Measurements from ENCODE around the gene C16orf54. TPM values are rescaled to one million over a fixed set of nuclear protein-coding genes. Genes with fewer than 3 reads are reported as not detected.
"Not testable (repeated sequence)": the region's sequence is repeated elsewhere in the genome, so short reads cannot be mapped to it uniquely, and the experiment has no call there.

The C16orf54 gene
- total RNA-seq, 4 donors from 2014 or later, result 0.27 to 1.1 TPM; not detected in 2

- no peak overlapping the region for H3K4me3 ChIP-seq (ENCODE audit: low read depth, poor library complexity, severe bottlenecking)
- intact Hi-C loops (cut with DNase I; ENCODE audit: low total_unique reads), result no loop called here
- WGBS, 2 donors, result 49 to 55% methylated on average over 10 of the region's 10 CpGs
- no peak for TF ChIP-seq POLR2A (IDR thresholded peaks at IDR 0.05)
- no peak for TF ChIP-seq CTCF (IDR thresholded peaks at IDR 0.05)
- no peak for DNase-seq (ENCODE audit: low spot score in 2 of 2)
Observed at GRCh38 chr16:29779474-29779873, 33.7 kb upstream of the C16orf54 start.

- TF ChIP-seq CTCF (IDR thresholded peaks at IDR 0.05) (no peak), POLR2A (IDR thresholded peaks at IDR 0.05) (no peak)
- WGBS, 2 donors, result 80 to 83% methylated on average over 9 to 10 of the region's 10 CpGs
- H3K4me3 ChIP-seq (ENCODE audit: low read depth, poor library complexity, severe bottlenecking), result no peak within 1 kb of the TSS
- no peak for DNase-seq (ENCODE audit: low spot score in 2 of 2)
- intact Hi-C loops (cut with DNase I; ENCODE audit: low total_unique reads), result no loop called here
Observed at GRCh38 chr16:29777576-29778350, 32.0 kb upstream of the C16orf54 start, which contains the start of gene ZG16. Gene ZG16, plus strand, starts transcription at chr16:29778256. Its CDS starts 1,011 bp downstream, at chr16:29779267.

GRCh38 chr16:29775742-29776408 lies 30.1 kb upstream of the C16orf54 start:
- no peak for TF ChIP-seq POLR2A (IDR thresholded peaks at IDR 0.05)
- TF ChIP-seq CTCF (IDR thresholded peaks at IDR 0.05), result no peak
- intact Hi-C loops (cut with DNase I; ENCODE audit: low total_unique reads), result no loop called here
- no peak for DNase-seq (ENCODE audit: low spot score in 2 of 2)
- H3K4me3 ChIP-seq (ENCODE audit: low read depth, poor library complexity, severe bottlenecking), result no peak overlapping the region
- 57 to 58% methylated on average over 4 of the region's 4 CpGs for WGBS, 2 donors

GRCh38 chr16:29774730-29775129 lies 28.9 kb upstream of the C16orf54 start:
- intact Hi-C loops (cut with DNase I; ENCODE audit: low total_unique reads), result no loop called here
- TF ChIP-seq CTCF (IDR thresholded peaks at IDR 0.05) (no peak), POLR2A (IDR thresholded peaks at IDR 0.05) (no peak)
- DNase-seq (ENCODE audit: low spot score in 2 of 2), result no peak
- WGBS, 2 donors, result 85 to 92% methylated on average over 5 of the region's 5 CpGs
- no peak overlapping the region for H3K4me3 ChIP-seq (ENCODE audit: low read depth, poor library complexity, severe bottlenecking)

GRCh38 chr16:29772330-29772729 lies 26.5 kb upstream of the C16orf54 start:
- intact Hi-C loops (cut with DNase I; ENCODE audit: low total_unique reads); H3K4me3 ChIP-seq (ENCODE audit: low read depth, poor library complexity, severe bottlenecking); DNase-seq (ENCODE audit: low spot score in 2 of 2): not testable (repeated sequence)
- WGBS, 2 donors, result 86 to 90% methylated on average over 7 of the region's 7 CpGs

GRCh38 chr16:29770250-29770929 lies 24.6 kb upstream of the C16orf54 start:
- WGBS, 2 donors, result 66 to 71% methylated on average over 7 of the region's 7 CpGs
- no peak for TF ChIP-seq CTCF (IDR thresholded peaks at IDR 0.05)
- no peak for TF ChIP-seq POLR2A (IDR thresholded peaks at IDR 0.05)

More at GRCh38 chr16:29770250-29770929, 24.6 kb upstream of the C16orf54 start:
- intact Hi-C loops (cut with DNase I; ENCODE audit: low total_unique reads), result no loop called here
- DNase-seq (ENCODE audit: low spot score in 2 of 2), result no peak
- no peak overlapping the region for H3K4me3 ChIP-seq (ENCODE audit: low read depth, poor library complexity, severe bottlenecking)

Measured in lower leg skin (tissue), 4 donors.